HepG2 (cell line): ENCODE results near the gene RAC3. TPM values are rescaled to one million over a fixed set of nuclear protein-coding genes. Genes with fewer than 3 reads are reported as not detected.

Experiments
- BRD4 ChIP-seq: sonication (generic); formaldehyde crosslinking; IDR thresholded peaks from 2 replicates; pipeline ENCODE4 v1.4.0; 2020; ENCODE audit warnings: missing genetic modification reagents
- GABPA ChIP-seq, 2 experiments: IDR thresholded peaks; 2 replicates each; pipeline ENCODE4 v1.6.1; 2011 to 2016; ENCODE audit warnings: low read depth in 2 of 2, low read length in 1 of 2, missing biosample characterization in 1 of 2, missing genetic modification characterization in 1 of 2
- KAT8 ChIP-seq: IDR thresholded peaks from 2 replicates; pipeline ENCODE4 v1.6.1; 2016; ENCODE audit warnings: missing genetic modification reagents, missing compliant biosample characterization
- MIXL1 ChIP-seq: IDR thresholded peaks from 2 replicates; pipeline ENCODE4 v1.6.1; 2016
- NFE2L1 ChIP-seq: sonication (generic); formaldehyde crosslinking; IDR thresholded peaks from 2 replicates; pipeline ENCODE4 v1.4.0; 2020; ENCODE audit warnings: missing genetic modification reagents, mild to moderate bottlenecking, borderline replicate concordance
- PHF8 ChIP-seq: sonication (generic); formaldehyde crosslinking; IDR thresholded peaks from 2 replicates; pipeline ENCODE4 v1.5.0; 2020; ENCODE audit warnings: missing genetic modification reagents
- POLR2G ChIP-seq: fragments of 200-400 bp; formaldehyde crosslinking; IDR thresholded peaks from 2 replicates; pipeline ENCODE4 v1.6.1; 2018; ENCODE audit warnings: mild to moderate bottlenecking, low read depth, low read length, moderate library complexity
- TARDBP ChIP-seq: sonication (generic); formaldehyde crosslinking; IDR thresholded peaks from 2 replicates; pipeline ENCODE4 v1.8.0; 2022; ENCODE audit warnings: mild to moderate bottlenecking, missing genetic modification reagents
- TSC22D2 ChIP-seq: sonication (generic); formaldehyde crosslinking; IDR thresholded peaks from 2 replicates; pipeline ENCODE4 v1.5.1; 2020; ENCODE audit warnings: missing genetic modification reagents, mild to moderate bottlenecking, borderline replicate concordance
- WIZ ChIP-seq: sonication (generic); formaldehyde crosslinking; IDR thresholded peaks from 2 replicates; pipeline ENCODE4 v1.5.1; 2020; ENCODE audit warnings: mild to moderate bottlenecking, missing genetic modification reagents
- YY1 ChIP-seq: IDR thresholded peaks from 2 replicates; pipeline ENCODE4 v1.6.1; 2011; ENCODE audit warnings: low read length, low read depth, moderate library complexity, mild to moderate bottlenecking; ENCODE audit not compliant: insufficient read depth, insufficient replicate concordance
- ZC3H13 ChIP-seq: sonication (generic); formaldehyde crosslinking; IDR thresholded peaks from 2 replicates; pipeline ENCODE4 v1.8.1; 2023; ENCODE audit warnings: mild to moderate bottlenecking, missing genetic modification reagents, moderate library complexity
- ZFP36 ChIP-seq: fragments of 150-350 bp; IDR thresholded peaks from 2 replicates; pipeline ENCODE4 v1.6.1; 2018; ENCODE audit warnings: borderline replicate concordance, low read length, low read depth; ENCODE audit not compliant: partially characterized antibody
- ZFYVE20 ChIP-seq: sonication (generic); formaldehyde crosslinking; IDR thresholded peaks from 2 replicates; pipeline ENCODE4 v1.8.0; 2023; ENCODE audit warnings: low read depth, mild to moderate bottlenecking, moderate library complexity, missing genetic modification reagents, borderline replicate concordance
- ZNF484 ChIP-seq: sonication (generic); formaldehyde crosslinking; IDR thresholded peaks from 2 replicates; pipeline ENCODE4 v1.5.1; 2020; ENCODE audit warnings: mild to moderate bottlenecking, low read depth, missing genetic modification reagents, borderline replicate concordance
- ZNF672 ChIP-seq: sonication (generic); formaldehyde crosslinking; IDR thresholded peaks from 2 replicates; pipeline ENCODE4 v1.8.1; 2022; ENCODE audit warnings: missing genetic modification reagents
- ZNF720 ChIP-seq: sonication (generic); formaldehyde crosslinking; IDR thresholded peaks from 2 replicates; pipeline ENCODE4 v1.4.0; 2020; ENCODE audit warnings: missing genetic modification reagents
- polyA plus RNA-seq, 8 experiments: library from polyadenylated mRNA; depleted of rRNA in 3 of 8; stranded (reverse) in 7 of 8; unstranded in 1 of 8; fragments of >200 nt; fragmentation: Illumina TruSeq in 4 of 8; extraction: Trizol in 4 of 8; gene quantifications; 2 replicates each; pipeline versions ENCODE4 v1.2.1 to v1.2.3, GENCODE V29; 2011 to 2016; ENCODE audit warnings: low read depth in 4 of 8, missing spikeins in 1 of 8, mixed read lengths in 1 of 8; ENCODE audit not compliant: insufficient read depth in 1 of 8
- total RNA-seq, 5 experiments: library from RNA; depleted of rRNA; stranded (reverse); fragments of >200 nt; fragmentation: Illumina TruSeq; extraction: Trizol; gene quantifications; 2 replicates each; pipeline ENCODE4 v1.2.3, GENCODE V29; 2016; ENCODE audit warnings: low read depth in 1 of 5
- TF ChIP-seq, protein P1 (sequence below): sonication (generic); formaldehyde crosslinking; IDR thresholded peaks from 2 replicates; pipeline ENCODE4 v1.5.1; 2020; ENCODE audit warnings: mild to moderate bottlenecking, missing genetic modification reagents, moderate library complexity
- TF ChIP-seq, protein P2 (sequence below): sonication (generic); formaldehyde crosslinking; IDR thresholded peaks from 2 replicates; pipeline ENCODE4 v1.4.0; 2020; ENCODE audit warnings: missing genetic modification reagents, borderline replicate concordance
- TF ChIP-seq, protein P3 (sequence below): sonication (generic); formaldehyde crosslinking; IDR thresholded peaks from 2 replicates; pipeline ENCODE4 v1.4.0; 2020; ENCODE audit warnings: missing genetic modification reagents

Gene RAC3
- total and polyA plus RNA-seq, 2 of the 13 experiments (the other 11 are each of a cell fraction or from before 2014, with no cell fraction given): 10.5 to 21.3 TPM

DNA sequence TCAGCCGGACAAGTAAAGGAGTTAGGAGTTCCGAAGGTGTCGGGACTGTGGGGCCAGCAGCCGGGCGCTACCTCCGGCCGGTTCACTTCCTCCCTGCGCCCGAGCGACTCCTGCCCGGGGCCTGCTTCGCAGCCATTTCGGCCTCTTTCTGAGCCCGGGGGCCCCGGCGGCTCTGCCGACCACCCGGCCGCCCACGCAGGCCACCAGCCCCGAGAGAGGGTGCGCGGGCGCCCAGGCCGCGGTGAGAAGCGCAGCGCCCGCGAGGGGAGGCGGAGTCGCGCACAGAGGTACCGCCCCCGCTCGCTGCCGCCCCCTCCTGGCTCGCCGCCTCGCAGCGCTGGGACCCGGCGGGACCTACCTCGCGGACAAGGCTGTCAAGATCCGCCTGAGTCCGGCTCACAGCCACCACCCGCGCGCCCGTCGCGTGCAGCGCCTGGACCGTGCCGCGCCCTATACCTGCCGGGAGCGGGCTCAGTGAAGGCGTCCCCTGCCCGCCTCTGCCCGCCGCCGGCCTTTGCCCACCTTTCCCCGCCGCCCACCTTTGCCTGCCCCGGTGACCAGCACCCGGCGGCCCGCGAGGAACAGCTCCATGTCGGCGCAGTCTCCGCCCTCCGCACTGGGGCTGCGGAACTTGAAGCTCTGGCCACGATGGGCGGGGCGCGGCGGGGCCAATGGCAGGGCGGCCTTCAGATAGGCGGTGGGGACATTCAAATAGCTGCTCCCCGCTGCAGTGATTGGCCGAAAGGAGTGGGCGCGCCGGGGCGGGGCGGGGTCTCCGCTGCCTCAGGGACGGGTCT is 5.8 kb downstream of the RAC3 start, which contains the start of gene DCXR (continued):
- TF ChIP-seq, protein P1, sequence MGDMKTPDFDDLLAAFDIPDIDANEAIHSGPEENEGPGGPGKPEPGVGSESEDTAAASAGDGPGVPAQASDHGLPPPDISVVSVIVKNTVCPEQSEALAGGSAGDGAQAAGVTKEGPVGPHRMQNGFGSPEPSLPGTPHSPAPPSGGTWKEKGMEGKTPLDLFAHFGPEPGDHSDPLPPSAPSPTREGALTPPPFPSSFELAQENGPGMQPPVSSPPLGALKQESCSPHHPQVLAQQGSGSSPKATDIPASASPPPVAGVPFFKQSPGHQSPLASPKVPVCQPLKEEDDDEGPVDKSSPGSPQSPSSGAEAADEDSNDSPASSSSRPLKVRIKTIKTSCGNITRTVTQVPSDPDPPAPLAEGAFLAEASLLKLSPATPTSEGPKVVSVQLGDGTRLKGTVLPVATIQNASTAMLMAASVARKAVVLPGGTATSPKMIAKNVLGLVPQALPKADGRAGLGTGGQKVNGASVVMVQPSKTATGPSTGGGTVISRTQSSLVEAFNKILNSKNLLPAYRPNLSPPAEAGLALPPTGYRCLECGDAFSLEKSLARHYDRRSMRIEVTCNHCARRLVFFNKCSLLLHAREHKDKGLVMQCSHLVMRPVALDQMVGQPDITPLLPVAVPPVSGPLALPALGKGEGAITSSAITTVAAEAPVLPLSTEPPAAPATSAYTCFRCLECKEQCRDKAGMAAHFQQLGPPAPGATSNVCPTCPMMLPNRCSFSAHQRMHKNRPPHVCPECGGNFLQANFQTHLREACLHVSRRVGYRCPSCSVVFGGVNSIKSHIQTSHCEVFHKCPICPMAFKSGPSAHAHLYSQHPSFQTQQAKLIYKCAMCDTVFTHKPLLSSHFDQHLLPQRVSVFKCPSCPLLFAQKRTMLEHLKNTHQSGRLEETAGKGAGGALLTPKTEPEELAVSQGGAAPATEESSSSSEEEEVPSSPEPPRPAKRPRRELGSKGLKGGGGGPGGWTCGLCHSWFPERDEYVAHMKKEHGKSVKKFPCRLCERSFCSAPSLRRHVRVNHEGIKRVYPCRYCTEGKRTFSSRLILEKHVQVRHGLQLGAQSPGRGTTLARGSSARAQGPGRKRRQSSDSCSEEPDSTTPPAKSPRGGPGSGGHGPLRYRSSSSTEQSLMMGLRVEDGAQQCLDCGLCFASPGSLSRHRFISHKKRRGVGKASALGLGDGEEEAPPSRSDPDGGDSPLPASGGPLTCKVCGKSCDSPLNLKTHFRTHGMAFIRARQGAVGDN (CRISPR knock-in tag): peak; percentile 97
- TF ChIP-seq, protein P2, sequence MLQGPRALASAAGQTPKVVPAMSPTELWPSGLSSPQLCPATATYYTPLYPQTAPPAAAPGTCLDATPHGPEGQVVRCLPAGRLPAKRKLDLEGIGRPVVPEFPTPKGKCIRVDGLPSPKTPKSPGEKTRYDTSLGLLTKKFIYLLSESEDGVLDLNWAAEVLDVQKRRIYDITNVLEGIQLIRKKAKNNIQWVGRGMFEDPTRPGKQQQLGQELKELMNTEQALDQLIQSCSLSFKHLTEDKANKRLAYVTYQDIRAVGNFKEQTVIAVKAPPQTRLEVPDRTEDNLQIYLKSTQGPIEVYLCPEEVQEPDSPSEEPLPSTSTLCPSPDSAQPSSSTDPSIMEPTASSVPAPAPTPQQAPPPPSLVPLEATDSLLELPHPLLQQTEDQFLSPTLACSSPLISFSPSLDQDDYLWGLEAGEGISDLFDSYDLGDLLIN (CRISPR knock-in tag): no peak; the same call in 1 of the 2 replicates
- TF ChIP-seq ZNF720 (CRISPR knock-in tag): no peak
- TF ChIP-seq ZNF484 (CRISPR knock-in tag): no peak
- peak; percentile 85 for TF ChIP-seq YY1
- no peak; the same call in 1 of the 2 replicates for TF ChIP-seq ZC3H13 (CRISPR knock-in tag)
- TF ChIP-seq, protein P3, sequence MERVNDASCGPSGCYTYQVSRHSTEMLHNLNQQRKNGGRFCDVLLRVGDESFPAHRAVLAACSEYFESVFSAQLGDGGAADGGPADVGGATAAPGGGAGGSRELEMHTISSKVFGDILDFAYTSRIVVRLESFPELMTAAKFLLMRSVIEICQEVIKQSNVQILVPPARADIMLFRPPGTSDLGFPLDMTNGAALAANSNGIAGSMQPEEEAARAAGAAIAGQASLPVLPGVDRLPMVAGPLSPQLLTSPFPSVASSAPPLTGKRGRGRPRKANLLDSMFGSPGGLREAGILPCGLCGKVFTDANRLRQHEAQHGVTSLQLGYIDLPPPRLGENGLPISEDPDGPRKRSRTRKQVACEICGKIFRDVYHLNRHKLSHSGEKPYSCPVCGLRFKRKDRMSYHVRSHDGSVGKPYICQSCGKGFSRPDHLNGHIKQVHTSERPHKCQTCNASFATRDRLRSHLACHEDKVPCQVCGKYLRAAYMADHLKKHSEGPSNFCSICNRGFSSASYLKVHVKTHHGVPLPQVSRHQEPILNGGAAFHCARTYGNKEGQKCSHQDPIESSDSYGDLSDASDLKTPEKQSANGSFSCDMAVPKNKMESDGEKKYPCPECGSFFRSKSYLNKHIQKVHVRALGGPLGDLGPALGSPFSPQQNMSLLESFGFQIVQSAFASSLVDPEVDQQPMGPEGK (CRISPR knock-in tag): peak; percentile 81
- peak; percentile 16; the same call in 1 of the 2 replicates for TF ChIP-seq GABPA (IDR thresholded peaks at IDR 0.05; ENCODE audit: low read depth, low read length)
- no peak; the same call in 1 of the 2 replicates for TF ChIP-seq GABPA (CRISPR knock-in tag; IDR thresholded peaks at IDR 0.05; ENCODE audit: low read depth)
- no peak for TF ChIP-seq ZFP36
- no peak for TF ChIP-seq NFE2L1 (CRISPR knock-in tag)
- 0 out of 2 replicates have a peak, but pooled peaks have one; percentile 54 for TF ChIP-seq MIXL1
- TF ChIP-seq KAT8 (CRISPR knock-in tag): peak; percentile 82
- TF ChIP-seq ZFYVE20: no peak
- peak; percentile 85 for TF ChIP-seq PHF8 (CRISPR knock-in tag)
- TF ChIP-seq BRD4 (CRISPR knock-in tag): no peak
- TF ChIP-seq TARDBP (CRISPR knock-in tag): peak; percentile 80; the same call in 1 of the 2 replicates
- peak; percentile 85; the same call in 1 of the 2 replicates for TF ChIP-seq WIZ
- TF ChIP-seq POLR2G: peak; percentile 98
- TF ChIP-seq TSC22D2 (CRISPR knock-in tag): peak; percentile 26; the same call in 1 of the 2 replicates
- TF ChIP-seq ZNF672 (CRISPR knock-in tag): no peak
